Right lobe of liver (tissue), 6 donors: Measurements from ENCODE around the gene C2CD4B. TPM values are rescaled to one million over a fixed set of nuclear protein-coding genes. Genes with fewer than 3 reads are reported as not detected.

Experiments used
- ATAC-seq, 4 donors: fragments of 200-7000 bp; cut with Tn5 transposase; one replicate each; pipeline ENCODE4 v1.9.1; 2020; ENCODE audit warnings: mild to moderate bottlenecking in 4 of 4, moderate library complexity in 4 of 4
- DNase-seq, 3 donors: peaks; one replicate each; pipeline ENCODE4 v3.0.0-alpha.2; 2020
- H3K27ac ChIP-seq, 3 donors: fragments of 200-600 bp; one replicate each; pipeline ENCODE4 v1.8.0; 2022
- H3K27me3 ChIP-seq, 2 donors: fragments of 200-600 bp; one replicate each; pipeline ENCODE4 v1.8.0; 2022
- H3K36me3 ChIP-seq, 4 donors: fragments of 200-600 bp; sonication (generic) in 1 of 4; one replicate each; pipeline versions ENCODE4 v1.5.1 to v1.8.0; 2017 to 2022; ENCODE audit warnings: control low read depth in 1 of 4
- H3K4me1 ChIP-seq, 4 donors: fragments of 200-600 bp; sonication (generic) in 1 of 4; one replicate each; pipeline versions ENCODE4 v1.5.1 to v1.8.0; 2017 to 2022; ENCODE audit warnings: control low read depth in 1 of 4
- H3K4me3 ChIP-seq, 3 donors: fragments of 200-600 bp; one replicate each; pipeline ENCODE4 v1.8.0; 2022
- H3K9me3 ChIP-seq, 4 donors: fragments of 200-600 bp; sonication (generic) in 1 of 4; one replicate each; pipeline versions ENCODE4 v1.5.1 to v1.8.0; 2017 to 2022; ENCODE audit warnings: control low read depth in 1 of 4
- POLR2A ChIP-seq: fragments of 450-650 bp; IDR thresholded peaks from one replicate; pipeline ENCODE4 v1.6.1; 2017; ENCODE audit warnings: antibody characterized with exemption, mild to moderate bottlenecking
- WGBS: methylation state at CpG from one replicate; pipeline ENCODE4 v1.1.6; 2018; ENCODE audit warnings: low coverage, low lambda C conversion rate; ENCODE audit not compliant: insufficient coverage; ENCODE audit errors: missing lambda C conversion rate; 5-methylcytosine and 5-hydroxymethylcytosine counted together
- intact Hi-C, 2 donors: fragments of 100-400 bp; cut with DNase I; formaldehyde crosslinking; loops; one replicate each; pipeline versions ENCODE4 v1.11.2 to v1.14.1; 2022
- long read RNA-seq: library from polyadenylated mRNA; unstranded; transcript quantifications from one replicate; pipeline ENCODE4 v2.0.0, GENCODE V29; 2019
- total RNA-seq, 6 experiments: library from RNA; depleted of rRNA in 2 of 6; stranded (reverse); fragments of >200 nt in 2 of 6; fragmentation: NEBNext Ultra II Directional in 3 of 6; extraction: Animal tissue kit (Norgen Biotek cat#: 25700) in 3 of 6; gene quantifications; one replicate each; pipeline versions ENCODE4 v1.1.0 to v1.2.4, GENCODE V29; 2016 to 2023
- TF ChIP-seq, protein P1 (sequence below), 4 donors: fragments of 200-600 bp in 3 of 4; fragments of 450-650 bp in 1 of 4; IDR thresholded peaks; one replicate each; pipeline versions ENCODE4 v1.5.1 to v1.8.0; 2016 to 2022; ENCODE audit warnings: antibody characterized with exemption in 4 of 4, mild to moderate bottlenecking in 2 of 4
- donor health status: DM: no; HTN: yes; CAD: no.
- donor health status: DM: no; HTN: no; CAD: no.
- donor health status: DM: no; HTN: no; CAD: no.
- donor health status: DM: no; HTN: yes; CAD: no.
- donor health status: DM: no; HTN: yes; CAD: no.

Gene C2CD4B, protein sequence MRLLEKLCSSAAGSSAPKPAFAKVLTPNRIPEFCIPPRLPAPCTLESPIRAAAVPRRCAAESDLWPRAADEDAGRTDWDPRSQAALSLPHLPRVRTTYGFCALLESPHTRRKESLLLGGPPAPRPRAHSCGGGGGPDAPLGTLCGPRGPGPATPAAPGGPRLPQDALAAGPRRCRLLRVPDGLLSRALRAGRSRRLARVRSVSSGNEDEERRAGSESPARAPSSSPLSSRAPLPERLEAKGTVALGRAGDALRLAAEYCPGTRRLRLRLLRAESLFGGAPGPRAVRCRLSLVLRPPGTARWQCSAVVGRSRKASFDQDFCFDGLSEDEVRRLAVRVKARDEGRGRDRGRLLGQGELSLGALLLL
- 1 to 10 TPM in 5 of 6 experiments, under 1 TPM in 1; 0.37 to 4.6 (median 1.4) TPM for total RNA-seq
- long read RNA-seq, result 0 reads

DNA sequence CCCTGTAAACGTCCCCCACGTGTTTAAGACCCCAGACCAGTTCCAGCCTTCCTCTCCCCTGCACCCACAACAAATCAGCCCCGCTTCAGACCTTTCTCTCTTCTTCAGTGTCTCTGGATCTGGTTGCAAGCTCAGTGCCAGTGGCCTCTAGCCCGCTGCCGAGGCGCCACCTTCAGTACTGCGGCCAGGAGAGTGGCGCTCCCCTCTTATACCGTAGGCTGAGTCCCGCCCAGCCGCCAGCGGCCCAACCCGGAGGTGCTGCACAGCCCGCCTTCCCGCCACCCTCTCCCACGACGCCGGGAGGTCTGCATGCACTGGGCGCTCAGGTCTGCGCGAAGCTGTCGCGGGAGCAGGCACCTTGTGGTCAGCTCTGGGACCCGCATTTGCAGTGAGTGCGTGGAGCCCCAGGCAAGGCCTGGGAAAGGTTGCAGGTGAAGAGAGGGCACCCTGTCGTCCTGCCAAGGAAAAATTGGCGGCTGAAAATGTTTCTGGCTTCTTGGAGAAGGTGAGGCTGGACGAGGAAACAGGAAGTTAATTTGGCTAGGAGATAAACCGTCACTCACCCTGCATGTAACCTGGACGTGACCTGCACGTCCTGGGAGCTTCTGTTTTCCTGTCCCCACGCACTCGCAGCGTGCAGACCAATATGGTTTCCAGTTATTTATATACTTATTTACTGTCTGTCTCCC, at the start of gene C2CD4B:
Gene C2CD4B, minus strand, starts transcription at position 182 of the 689 bp plus-strand sequence. CDS start 301 bp downstream, outside the sequence.
- H3K4me1 ChIP-seq, result peaks cover 0 to 7% (median 0%) of the 10 kb centered on the region in 4 donors
- peak within 1 kb of the TSS in 2 of 3 donors; percentile 25 to 45 for H3K27ac ChIP-seq
- TF ChIP-seq, protein P1, sequence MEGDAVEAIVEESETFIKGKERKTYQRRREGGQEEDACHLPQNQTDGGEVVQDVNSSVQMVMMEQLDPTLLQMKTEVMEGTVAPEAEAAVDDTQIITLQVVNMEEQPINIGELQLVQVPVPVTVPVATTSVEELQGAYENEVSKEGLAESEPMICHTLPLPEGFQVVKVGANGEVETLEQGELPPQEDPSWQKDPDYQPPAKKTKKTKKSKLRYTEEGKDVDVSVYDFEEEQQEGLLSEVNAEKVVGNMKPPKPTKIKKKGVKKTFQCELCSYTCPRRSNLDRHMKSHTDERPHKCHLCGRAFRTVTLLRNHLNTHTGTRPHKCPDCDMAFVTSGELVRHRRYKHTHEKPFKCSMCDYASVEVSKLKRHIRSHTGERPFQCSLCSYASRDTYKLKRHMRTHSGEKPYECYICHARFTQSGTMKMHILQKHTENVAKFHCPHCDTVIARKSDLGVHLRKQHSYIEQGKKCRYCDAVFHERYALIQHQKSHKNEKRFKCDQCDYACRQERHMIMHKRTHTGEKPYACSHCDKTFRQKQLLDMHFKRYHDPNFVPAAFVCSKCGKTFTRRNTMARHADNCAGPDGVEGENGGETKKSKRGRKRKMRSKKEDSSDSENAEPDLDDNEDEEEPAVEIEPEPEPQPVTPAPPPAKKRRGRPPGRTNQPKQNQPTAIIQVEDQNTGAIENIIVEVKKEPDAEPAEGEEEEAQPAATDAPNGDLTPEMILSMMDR (IDR thresholded peaks at IDR 0.05), result no peak
- peak; percentile 64 for TF ChIP-seq POLR2A
- WGBS, result 40% methylated on average over 17 of the region's 34 CpGs
- H3K4me3 ChIP-seq, result peak within 1 kb of the TSS; percentile 32 to 44 (median 41)
- no peaks in the 10 kb centered on the region for H3K36me3 ChIP-seq
- peaks cover 5 to 24% of the 10 kb centered on the region in 2 donors for H3K27me3 ChIP-seq
- intact Hi-C loops, result no loop called here
- ATAC-seq (peak; percentile 86 to 91 (median 88)), DNase-seq (peak; percentile 60 to 79 (median 74))
- no peaks in the 10 kb centered on the region for H3K9me3 ChIP-seq

DNA sequence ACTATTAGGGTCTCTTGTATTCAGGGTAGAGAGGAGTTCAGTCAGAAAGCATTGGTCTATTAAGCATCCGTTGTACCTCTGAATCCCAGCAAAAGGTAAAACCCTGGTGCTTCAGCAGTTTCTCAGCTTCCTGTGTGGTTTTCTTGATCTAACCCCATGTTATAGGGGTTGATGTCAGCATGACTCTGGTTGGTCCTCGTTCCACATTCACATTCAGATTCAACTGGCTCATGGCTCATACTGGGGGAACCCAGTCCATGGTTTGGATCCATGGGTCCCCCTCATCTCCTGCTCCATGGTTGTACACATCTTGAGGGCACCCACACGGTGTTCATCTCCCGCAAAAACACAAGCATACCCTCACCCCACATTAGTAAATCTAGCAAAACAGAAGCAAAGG, 47.7 kb upstream of the C2CD4B start:
- no peak overlapping the region for H3K4me3 ChIP-seq
- H3K27me3 ChIP-seq, result no peaks in the 10 kb centered on the region
- no peaks in the 10 kb centered on the region for H3K9me3 ChIP-seq
- no peaks in the 10 kb centered on the region for H3K36me3 ChIP-seq
- TF ChIP-seq, protein P1 (IDR thresholded peaks at IDR 0.05), result no peak
- TF ChIP-seq POLR2A, result no peak
- ATAC-seq (no peak), DNase-seq (no peak)
- WGBS, result 91% methylated on average over 4 of the region's 4 CpGs
- H3K4me1 ChIP-seq, result peaks cover 0 to 13% (median 2%) of the 10 kb centered on the region in 4 donors
- no peak overlapping the region for H3K27ac ChIP-seq
- intact Hi-C loops, result no loop called here

DNA sequence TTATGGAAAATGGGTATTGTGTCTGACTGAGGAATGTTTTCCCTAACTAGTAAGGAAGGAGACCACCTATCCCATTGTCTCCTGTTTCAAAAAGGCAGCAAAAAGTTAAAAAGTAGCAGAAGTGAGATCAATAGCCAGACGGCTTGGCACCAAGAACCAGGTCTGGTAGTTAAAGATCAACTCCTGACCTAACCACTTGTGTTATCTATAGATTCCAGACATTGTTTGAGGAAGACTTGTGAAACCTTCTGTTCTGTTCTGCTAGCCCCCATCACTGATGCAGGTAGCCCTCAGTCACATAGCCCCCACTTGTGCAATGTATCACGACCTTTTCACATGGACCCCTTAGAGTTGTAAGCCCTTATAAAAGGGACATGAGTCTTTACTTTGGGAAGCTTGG, 46.3 kb upstream of the C2CD4B start:
- no peaks in the 10 kb centered on the region for H3K36me3 ChIP-seq
- peaks cover 0 to 13% (median 2%) of the 10 kb centered on the region in 4 donors for H3K4me1 ChIP-seq
- ATAC-seq (peak in 3 of 4 donors; percentile 41 to 53 (median 48)), DNase-seq (no peak)
- 20% methylated on average over 2 of the region's 2 CpGs for WGBS
- intact Hi-C loops, result no loop called here
- TF ChIP-seq, protein P1 (IDR thresholded peaks at IDR 0.05), result no peak
- no peak for TF ChIP-seq POLR2A
- H3K27me3 ChIP-seq, result no peaks in the 10 kb centered on the region
- H3K27ac ChIP-seq, result no peak overlapping the region
- no peak overlapping the region for H3K4me3 ChIP-seq
- H3K9me3 ChIP-seq, result no peaks in the 10 kb centered on the region

DNA sequence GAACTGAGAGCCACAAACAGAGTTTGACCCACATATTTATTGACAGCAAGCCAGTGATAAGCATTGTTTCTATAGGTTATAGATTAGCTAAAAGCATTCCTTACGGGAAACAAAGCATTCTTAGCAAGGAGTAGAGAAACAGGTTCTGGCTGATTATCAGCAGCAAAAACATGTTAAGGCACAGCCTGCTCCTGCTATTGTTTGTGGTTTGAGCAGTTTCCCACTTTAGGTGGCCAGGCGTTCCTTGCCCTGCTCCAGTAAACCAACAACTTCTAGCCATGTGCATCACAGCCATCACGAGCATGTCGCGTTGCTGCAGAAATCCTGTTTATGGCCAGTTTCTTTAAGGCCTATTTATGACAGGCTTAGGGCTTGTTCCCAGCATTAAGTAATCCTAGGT, 44.7 kb upstream of the C2CD4B start:
- no peaks in the 10 kb centered on the region for H3K27me3 ChIP-seq
- no peak for DNase-seq
- no peak for ATAC-seq
- no peak overlapping the region for H3K4me3 ChIP-seq
- no peaks in the 10 kb centered on the region for H3K9me3 ChIP-seq
- H3K4me1 ChIP-seq, result peaks cover 0 to 13% (median 2%) of the 10 kb centered on the region in 4 donors
- no peaks in the 10 kb centered on the region for H3K36me3 ChIP-seq
- intact Hi-C loops, result no loop called here
- 81% methylated on average over 4 of the region's 5 CpGs for WGBS
- no peak overlapping the region for H3K27ac ChIP-seq
- TF ChIP-seq, protein P1 (IDR thresholded peaks at IDR 0.05), result no peak
- no peak for TF ChIP-seq POLR2A
